SH-SY5Y (cell line): ENCODE results near the gene LDLRAD1.

Experiments used
- GATA2 ChIP-seq: IDR thresholded peaks from 2 replicates; pipeline ENCODE4 v1.6.1; 2011; ENCODE audit warnings: mild to moderate bottlenecking, low read depth, low read length
- GATA3 ChIP-seq: IDR thresholded peaks from 2 replicates; pipeline ENCODE4 v1.6.1; 2011; ENCODE audit warnings: low read depth, mild to moderate bottlenecking, low read length, moderate library complexity

Gene LDLRAD1

DNA sequence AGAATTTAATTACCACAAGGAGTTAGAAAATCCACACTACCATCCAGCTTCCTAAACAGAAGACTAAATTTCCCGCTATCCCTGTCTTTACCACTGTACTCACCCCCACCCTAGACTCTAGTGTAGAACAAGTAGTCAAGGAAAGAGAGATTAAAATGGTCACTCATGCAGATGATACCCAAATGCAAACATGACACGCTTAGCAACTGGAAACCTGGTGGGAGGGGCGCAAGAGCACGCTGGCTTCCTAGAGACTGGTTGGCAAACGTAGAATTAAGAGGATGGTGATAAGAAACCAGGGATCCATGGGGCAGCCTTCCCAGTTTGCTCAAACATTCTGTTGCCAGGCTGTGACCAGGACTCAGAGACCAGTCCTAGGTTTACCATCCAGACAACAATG is 9.9 kb upstream of the LDLRAD1 start:
- TF ChIP-seq GATA2 (no peak), GATA3 (no peak)

DNA sequence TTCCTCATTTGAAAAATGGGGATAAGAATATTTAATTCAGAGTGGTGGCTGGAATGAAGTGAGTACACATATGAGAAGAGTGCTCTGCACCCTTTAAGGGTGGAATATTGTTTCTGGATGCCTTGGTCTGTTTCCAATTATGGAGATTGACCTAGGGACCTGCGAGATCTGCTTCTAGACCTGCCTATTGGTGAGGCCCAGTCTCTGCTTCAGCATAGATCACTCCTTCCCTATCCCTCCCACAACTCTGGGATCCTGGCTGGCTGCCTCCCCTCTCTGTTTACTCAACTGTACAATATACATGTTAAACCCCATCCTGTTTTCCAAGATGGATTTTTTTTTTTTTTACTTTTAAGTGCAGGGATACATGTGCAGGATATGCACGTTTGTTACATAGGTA is 6.4 kb upstream of the LDLRAD1 start:
- no peak for TF ChIP-seq GATA3
- TF ChIP-seq GATA2: no peak

DNA sequence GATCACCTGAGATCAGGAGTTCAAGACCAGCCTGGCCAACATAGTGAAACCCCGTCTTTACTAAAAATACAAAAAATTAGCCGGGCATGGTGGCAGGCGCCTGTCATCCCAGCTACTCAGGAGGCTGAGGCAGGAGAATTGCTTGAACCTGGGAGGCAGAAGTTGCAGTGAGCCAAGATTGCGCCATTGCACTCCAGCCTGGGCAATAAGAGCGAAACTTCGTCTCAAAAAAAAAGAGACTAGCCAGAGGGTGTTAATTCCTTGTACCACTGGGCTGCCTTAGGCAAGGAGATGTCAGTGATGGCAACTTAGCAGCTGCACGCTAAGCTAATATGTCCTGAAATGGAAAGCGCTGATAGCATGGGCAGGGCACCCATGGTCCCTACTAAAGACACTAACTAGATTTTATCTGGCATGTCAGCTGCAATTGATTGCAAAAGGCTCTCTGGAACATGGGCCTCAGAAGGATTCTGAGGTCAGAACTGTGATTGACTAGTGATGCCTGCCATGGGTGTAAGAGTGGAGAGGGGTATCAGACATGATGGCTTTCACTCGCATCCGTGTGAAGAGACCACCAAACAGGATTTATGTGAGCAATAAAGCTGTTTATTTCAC is 1.7 kb upstream of the LDLRAD1 start:
- TF ChIP-seq GATA2: peak; percentile 62

DNA sequence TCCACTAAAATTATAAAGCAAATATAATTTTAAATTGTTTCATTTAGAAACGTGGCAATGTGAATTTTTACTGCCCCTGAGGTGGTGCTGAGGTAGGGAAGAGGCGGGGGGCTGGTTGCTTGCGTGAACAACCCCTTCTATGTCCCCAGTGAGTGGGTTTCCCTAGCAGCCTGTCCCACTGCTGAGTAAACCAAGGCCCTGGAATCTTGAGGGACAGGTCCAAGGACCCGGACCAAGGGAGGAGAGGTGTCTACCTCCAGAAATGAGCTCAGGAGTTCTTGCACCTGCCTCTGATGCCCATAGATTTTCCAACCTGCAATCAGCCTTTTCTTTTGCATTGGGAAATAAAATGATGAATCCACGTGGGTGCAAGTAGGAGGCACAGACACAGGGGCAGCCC is 649 bp upstream of the LDLRAD1 start:
- TF ChIP-seq GATA3 (no peak), GATA2 (no peak)

DNA sequence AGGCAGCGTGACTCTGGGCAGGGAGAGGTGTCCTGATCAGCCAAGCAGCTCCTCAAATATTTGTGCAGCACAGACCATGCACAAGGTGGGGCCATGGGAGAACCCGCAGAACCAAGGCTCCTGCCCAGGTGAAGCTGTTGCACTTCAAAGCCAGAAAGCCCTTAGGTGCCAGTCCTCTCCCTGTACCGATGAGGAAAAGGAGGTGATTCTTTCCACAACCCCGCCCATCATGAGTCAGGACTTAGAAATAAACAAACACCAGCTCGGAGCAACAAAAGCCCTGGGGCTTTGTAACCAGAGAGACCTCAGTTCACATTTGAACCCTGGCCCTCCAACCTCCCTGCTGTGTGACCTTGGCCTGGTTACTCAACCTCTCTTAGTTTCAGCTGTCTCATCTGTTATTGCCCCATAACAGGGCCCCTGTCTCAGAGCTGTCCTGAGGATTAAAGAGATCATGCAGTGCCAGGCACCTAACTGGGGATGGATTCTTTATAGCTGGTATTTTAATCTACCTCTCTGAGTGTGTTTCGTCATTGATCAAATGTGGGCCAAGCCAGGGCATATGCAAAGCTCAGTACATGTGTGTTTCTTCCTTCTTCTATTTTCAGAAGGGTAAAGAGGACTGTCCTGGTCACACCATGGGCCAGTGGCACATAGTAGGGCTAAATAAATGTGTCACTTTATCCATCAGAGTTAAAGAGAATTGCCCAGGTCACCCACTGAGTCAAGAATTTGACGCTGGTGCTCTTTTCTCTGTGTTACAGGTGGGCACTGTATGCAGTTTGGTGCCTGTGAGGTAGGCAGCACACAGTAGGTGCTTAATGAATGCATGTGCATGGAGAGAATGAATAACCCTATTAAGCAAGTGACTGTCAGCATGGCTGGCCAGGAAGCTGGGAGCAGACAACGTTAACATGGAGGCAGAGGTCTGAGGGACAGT is 1.4 kb downstream of the LDLRAD1 start:
- TF ChIP-seq GATA3 (no peak), GATA2 (no peak)

DNA sequence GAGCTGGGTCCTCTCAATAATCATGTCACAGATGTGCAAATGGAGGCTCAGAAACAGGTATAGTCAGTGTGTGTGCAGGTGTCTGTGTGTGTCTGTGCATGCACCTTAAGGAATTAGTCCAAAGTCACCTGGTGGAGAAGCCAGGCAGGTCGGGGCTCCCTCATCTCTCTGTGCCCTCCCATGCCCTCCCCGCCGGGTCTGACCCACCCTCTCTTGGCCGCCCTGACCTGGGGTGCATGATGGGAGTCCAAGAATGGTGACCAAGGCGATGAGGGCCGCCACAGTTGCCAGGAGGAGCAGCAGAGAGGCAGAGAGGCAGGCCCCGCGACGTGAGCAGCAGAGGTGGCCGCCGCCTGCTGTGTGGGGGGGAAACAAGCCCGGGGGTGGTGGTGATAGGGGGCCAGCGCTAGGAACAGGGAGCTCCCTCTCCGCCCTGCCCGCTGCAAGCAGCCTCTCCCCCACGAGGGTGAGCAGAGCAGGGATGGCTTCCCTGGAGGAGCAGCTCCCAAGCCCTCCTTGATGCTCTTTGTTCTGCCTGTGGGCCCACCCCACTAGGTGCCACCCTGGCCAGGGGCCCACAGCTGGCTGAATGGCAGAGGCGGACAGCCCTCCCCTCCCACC is 3.9 kb downstream of the LDLRAD1 start:
- TF ChIP-seq GATA3: no peak
- no peak for TF ChIP-seq GATA2

DNA sequence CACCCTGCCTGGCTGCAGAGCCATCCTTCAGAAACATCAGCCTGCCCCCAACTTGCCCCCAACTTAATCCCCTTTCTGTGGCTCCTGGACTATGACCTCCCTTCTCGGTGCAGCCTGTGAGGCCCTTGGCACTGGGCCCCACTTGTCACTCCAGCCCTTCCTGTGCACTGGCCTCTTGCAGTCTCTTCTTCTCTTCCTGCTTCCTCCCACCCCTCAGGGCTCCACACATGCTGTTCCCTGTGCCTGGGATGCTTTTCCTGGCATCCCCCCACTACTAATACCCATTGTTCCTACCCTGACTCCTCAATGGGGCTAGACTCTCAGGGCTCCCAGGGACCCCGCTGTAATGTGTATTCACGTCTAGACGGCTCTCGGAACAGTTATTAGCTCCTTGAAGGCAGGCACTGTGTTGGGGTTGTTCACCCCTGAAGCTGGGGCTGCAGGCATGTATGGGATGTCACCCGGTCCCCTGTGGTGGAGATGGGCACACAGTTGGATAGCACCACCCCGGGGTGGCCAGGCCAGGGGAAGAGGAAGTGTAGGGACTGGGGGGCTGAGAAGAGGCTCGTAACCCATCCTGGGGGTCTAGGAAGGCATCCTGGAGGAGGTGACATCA is 4.5 kb downstream of the LDLRAD1 start:
- TF ChIP-seq GATA3: no peak
- TF ChIP-seq GATA2: no peak

DNA sequence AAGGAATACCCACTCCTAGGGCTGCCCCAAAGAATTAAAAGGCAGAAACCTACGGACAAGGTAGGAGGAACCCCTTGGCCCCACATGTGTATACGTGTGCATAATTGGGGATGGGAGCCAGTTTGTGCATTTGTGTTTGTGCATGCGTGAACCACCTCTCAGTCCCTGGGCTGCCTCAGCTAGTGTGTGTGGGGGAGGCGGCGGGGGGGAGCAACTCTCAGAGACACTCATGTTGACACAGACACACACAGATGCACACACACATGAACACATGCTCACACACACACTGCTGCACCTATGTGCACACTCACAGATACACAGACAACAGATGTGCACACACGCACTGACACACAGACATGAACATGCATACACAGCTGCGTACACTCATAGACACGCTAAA is 5.1 kb downstream of the LDLRAD1 start:
- TF ChIP-seq GATA3 (no peak), GATA2 (no peak)

DNA sequence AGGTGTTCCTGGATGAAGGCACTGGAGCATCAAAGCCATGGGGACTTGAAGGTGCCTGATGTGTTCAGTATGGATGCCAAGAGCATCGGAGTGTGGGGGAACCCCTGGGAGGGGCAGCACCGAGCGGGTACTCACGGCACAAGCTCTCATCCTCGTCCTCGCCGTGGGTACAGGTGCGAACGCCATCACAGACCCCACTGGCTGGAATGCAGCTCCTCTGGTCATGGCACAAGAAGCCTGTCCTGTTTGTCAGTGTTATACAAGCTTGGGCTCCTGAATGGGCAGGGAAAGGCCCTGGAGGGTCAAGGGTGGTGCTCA is 6.0 kb downstream of the LDLRAD1 start:
- TF ChIP-seq GATA3: no peak
- no peak for TF ChIP-seq GATA2

DNA sequence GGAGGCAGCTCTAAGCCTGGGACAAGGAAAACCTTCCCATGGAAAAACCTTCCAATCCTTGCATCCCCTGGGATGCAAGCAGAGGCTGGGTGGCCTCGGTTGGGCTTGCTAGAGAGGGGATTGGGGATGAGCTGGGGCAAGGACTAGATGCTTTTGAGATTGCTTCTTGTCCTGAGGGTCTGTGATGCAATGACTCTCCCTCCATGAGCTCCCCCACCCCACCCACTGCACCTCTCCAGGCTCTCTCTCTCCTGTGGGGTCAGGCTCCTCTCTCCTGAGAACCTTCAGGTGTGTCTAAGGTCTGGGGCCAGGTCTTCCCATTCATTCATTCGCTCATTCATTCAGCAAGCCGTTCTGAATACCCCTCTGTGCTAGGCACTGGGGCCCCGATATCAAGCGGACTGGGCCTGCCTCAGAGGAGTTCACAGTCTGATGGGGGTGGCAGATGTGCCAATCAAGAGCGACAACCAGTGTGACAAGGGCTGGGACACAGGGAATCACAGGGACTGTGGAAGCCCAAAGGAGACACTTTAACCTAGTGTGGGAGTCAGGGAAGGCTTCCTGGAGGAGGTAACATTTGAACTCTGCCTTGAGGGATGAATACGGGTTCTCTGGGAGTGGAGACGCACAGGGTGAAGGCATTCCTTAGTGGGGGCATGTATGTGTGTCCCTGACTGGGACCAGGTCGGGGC is 6.5 kb downstream of the LDLRAD1 start:
- no peak for TF ChIP-seq GATA2
- TF ChIP-seq GATA3: no peak

DNA sequence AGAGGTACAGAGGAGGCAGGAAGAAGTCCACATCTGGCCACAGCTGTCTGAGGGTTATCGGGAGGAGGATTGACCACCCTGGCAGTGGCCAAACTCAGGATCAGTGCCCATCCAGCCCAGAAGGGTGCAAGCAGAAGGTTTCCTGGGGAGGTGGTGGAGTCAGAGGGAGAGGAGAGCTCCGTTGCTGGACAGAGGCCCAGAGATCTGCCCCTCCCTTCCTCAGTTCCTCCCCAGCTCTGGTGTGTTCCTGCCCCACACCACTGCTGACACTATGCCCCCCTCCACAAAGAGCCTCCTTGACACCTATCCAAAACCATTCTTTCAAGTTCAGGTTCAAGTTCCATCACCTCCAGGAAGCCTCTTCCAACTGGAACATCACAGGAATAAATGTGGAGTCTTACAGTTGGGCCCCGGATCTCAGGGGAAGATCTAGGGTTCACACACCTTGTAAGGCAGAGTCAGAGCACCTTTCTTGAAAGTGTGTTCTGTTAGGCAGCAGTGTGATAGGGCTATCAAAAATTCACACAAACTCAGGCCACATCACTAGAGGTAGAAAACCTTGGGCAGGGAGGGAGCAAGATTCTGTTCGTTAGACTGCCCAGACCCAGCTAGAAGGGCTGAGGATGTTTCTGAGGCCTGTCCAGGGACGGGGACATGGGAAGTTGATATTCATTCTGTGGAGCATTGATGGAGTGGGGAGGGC is 7.4 kb downstream of the LDLRAD1 start:
- TF ChIP-seq GATA2 (no peak), GATA3 (no peak)

DNA sequence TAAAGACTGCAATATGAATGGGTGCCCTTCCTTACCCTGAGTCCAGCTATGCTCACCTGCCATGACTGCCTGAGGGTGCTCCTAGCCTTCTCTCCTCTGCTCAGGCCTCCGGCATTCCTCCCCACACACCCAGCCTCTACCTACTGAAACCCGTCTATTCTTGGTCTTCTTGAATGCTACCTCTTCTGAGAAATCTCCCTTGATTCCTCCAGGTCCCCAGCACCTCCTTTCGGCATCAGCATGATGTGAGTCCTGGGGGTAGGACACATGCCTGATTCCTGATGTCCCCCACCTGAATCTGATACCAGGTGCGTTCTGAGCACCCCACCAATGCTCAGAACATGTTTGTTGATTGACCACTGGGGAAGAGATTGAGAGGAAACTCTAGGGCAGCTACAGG is 8.6 kb downstream of the LDLRAD1 start:
- TF ChIP-seq GATA2 (no peak), GATA3 (no peak)

DNA sequence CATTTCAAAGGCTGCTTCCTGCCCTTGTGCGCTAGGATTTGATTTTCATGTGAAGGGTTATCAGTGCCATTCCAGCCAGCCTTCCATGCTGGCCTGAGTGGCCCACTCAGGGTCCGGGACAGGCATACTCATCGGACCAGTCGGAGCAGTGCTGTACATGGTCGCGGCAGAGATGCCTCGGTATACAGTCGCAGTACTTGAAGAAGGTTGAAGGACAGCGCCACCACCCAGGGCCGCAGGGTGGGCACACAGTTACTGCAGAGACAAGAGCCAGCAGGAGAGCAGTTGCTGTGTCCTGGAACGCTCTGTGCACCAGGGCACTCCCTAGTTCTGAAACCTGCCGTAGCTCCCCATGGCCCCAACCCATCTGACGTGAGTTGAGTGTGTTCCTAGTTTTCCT is 9.1 kb downstream of the LDLRAD1 start:
- TF ChIP-seq GATA2 (no peak), GATA3 (no peak)

DNA sequence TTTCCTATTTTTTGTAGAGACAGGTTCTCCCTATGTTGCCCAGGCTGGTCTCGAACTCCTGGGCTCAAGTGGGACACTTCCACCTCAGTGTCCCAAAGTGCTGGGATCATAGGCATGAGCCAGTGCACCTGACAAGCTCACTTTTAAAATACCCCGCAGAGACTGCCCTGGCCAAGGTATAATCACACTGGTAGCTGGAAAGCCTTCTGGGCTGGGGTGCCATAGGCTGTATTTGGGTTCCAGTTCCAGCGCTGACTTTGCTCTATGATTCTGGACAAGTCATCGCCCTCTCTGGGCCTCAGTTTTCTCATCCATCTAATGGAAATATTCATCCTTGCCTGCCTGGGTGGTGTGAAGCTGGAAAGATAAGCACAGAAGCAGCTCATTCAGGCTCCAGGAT is 10.4 kb downstream of the LDLRAD1 start:
- TF ChIP-seq GATA3 (no peak), GATA2 (no peak)
